A549 (cell line): Measurements from ENCODE around the gene XPO4.

Source experiments
- HDAC2 ChIP-seq: fragments of 200-600 bp; sonication (generic); IDR thresholded peaks from 2 replicates; pipeline ENCODE4 v1.6.1; 2016
- KDM1A ChIP-seq: fragments of 200-600 bp; sonication (generic); IDR thresholded peaks from 2 replicates; pipeline ENCODE4 v1.6.1; 2016; ENCODE audit warnings: low read depth, mild to moderate bottlenecking

DNA sequence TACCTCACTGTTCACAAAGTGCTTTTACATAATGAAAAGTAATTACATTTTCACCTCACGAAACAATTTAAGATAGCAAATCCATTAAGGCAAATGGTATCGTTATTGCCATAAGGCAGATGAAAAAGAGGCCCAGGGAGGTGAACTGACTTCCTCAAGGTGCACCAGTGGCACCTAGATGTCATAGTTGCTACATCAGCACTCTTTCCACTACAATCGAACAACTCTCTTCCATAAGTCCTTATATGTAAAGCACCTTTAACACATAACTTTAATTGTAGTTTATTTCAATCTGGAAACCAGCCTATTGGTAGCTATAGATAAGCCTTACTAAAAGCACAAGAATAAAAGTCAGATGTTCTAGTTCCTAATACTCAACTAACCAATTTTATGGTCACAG lies 35.1 kb downstream of the XPO4 start:
- TF ChIP-seq HDAC2 (no peak), KDM1A (no peak)
